Activated effector memory CD4-positive, alpha-beta T cell treated with Interleukin-2 at 50 U/mL for 16 hours (primary cell): Measurements from ENCODE around the gene SLC9A7.
"Not testable (repeated sequence)": the region's sequence is repeated elsewhere in the genome, so short reads cannot be mapped to it uniquely, and the experiment has no call there.

ENCODE experiments used
- DNase-seq: peaks from one replicate; pipeline ENCODE4 v3.0.0-alpha.2; 2020

Gene SLC9A7

DNA sequence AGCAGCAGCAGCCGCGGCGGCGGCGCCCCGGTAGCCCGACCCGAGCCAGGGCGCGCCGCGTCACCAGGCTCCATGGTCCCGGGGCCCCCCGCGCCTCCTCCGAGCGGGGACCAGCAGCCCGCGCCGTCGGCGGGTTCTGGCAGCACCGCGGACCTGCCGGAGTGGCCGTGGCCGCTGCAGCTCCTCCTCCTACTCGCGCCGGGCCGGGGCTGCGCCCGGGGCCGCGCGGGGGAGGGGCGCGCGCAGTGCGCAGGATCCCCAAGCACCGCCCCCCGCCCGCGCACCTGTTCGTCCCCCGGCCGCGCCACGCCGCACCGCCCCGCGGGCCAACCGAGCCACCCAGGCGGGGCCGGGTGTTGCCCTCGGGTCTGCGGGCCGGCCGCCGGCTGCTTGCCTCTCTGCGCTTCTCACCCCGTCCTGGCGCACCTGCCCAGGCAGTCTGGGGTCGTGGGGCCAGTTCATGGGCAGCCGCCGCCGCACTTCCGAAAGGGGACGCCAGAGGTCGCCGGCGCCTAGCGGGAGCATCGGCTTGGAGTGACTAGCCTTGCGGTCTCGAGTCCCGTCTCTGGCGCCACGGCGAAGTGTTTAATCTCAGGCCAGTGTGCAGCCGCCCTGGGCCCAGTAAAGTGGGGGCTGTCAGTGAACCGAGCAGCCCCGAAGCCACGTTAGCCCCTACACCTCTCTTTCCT, at the start of gene SLC9A7:
Gene SLC9A7, minus strand, starts transcription at position 163 of the 689 bp plus-strand sequence. Its CDS starts 89 bp downstream, at position 74.
- DNase-seq: peak; percentile 70

DNA sequence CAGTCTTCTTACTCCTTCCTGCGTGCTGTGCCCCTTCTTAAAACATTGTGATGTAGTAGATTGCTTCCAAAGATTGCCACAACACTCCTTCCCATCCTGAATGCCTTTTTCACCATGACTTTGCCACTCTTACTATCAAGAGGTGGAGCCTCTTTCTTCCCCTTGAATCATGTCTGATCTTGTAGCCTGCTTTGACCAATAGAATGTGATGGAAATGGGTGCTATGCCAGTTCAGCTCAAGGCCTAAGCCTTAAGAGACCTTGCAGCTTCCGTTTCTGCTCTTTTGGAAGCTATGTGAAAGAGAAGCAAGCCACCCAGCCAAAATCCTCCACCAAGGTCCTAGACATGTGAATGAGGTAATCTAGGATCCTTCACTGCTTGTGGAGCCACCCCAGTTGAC, 46.4 kb upstream of the SLC9A7 start:
- DNase-seq: no peak

DNA sequence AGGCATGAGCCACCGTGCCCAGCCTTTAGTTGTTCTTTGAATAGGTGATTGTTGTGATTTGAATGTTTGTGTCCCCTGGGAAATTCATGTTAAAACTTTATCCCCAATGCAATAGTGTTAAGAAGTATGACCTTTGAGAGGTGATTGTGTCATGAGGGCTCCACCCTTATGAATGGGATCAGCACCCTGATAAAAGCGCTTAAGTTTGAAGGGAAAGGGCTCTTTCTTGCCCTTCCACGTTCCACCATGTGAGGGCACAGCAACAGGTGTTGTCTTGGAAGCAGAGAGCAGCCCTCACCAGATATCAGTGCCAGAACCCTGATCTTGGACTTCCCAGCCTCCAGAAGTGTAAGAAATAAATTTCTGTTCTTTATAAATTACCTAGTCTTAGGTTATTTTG, 44.2 kb upstream of the SLC9A7 start:
- no peak for DNase-seq

DNA sequence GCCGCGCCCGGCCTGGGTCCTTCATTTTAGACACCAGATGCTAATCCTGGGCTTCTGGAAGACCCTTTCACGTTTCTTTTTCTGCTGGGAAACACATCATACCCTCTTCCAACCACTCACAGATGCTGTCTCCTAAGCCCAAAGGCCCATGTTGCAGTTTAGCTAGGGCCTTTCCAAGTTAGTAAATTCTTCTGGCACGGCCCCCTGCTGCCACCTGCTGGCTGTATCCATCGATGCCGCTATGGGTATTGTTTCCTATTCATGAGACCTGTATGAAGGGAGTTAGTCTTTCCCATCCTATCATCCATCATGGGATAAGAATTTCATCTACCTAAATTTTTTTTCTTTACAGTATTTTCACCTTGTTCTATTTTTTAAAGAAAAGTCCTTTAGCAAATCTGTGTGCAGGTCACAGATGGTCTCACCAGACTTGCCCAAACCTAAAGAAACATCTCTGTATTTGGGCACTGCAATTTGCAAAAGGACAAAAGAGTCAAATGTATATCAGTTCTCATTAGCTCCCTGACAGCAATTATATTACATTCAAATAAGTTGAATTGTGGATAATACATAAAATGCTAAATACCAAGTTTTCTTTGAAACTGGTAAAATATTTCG, 37.8 kb upstream of the SLC9A7 start:
- peak; percentile 51 for DNase-seq

DNA sequence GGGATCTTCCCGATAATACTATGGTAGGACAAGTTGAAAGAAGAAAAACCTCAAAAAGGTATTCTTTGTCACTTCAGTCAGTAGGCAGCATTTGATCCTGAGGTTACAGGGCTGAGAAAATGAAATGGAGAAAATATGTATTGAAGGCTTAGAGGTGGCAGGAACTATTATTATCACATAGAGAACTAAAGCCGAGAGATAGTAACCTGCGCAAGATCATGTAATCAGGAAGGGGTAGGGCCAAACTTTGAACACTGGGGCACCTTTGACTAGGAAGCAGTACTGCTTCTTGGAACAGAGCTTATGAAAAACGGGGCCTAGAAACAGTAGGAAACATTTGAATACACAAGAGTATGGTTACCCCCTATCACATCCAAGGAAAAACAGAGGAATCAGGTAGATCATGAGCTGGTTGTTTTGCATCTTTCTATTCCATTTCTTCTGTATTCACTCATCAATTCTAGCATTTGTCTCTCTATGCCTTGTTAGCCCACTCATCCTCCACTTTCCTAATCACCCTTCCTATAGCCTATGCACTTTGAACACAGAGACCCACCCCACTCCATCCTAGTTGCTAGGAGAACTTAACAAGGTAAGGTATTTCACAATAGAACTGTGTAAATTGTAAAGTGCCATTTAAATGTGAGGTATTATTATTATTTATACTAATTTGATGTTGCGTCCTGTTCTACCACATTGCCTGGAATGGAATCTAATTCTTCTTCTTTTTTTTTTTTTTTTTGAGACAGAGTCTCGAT, 34.6 kb upstream of the SLC9A7 start:
- no peak for DNase-seq

DNA sequence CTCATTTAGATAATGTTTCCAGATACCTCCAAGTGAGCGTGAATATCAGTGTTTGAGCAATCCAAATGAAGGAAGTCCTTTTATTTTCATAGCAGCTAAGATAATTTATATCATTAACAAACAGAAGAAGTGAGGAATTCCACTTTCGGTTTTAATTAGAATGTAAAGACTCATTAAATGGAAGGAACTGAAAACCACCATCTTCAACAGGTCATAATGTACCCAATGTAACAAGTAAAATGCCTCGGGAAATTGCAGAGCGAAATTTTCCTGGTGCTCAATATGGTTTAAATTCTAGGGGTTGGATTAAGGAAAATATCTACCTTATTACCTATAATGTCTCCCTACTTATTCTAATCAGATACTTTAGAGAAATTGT, 33.9 kb upstream of the SLC9A7 start:
- DNase-seq: no peak

DNA sequence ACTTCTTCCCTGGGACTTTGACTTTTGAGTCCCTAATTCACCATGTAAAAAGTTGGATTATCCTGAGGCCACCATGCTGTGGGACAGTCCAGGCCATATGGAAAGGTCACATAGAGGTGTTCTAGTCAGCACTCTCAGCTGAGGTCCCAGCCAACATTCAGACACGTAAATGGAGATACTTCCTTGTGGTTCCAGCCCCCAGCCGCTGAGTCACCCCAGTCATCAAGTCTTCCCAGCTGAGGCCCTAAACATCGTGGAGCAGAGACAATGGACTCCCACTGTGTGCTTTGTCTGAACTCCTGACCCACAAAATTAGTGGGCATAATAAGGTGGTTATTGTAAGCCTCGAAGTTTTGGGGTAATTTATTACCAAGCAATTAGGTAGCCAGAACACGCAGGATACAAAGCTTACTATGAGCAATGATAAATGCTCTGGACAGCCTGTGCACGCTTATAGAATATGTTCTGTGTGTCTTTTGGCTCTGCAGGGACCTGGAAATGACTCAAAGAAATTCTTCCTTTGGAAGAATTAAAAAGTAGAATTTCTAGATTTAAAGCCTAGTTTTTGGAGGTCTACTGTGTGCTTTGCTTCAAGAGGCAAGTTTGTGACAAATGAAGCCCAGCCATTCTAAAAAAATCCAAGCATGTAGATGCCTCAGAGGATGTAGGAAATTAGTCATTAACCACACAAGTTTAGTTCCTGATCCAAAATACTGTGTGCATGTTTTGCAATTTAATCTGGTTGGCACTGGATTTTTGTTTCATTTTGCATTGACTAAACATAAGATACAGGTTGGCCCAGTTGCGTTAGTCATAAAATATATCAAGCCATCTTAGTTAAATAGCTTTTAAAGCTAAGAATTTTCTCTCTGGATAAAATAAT, 33.2 kb upstream of the SLC9A7 start:
- DNase-seq: no peak

DNA sequence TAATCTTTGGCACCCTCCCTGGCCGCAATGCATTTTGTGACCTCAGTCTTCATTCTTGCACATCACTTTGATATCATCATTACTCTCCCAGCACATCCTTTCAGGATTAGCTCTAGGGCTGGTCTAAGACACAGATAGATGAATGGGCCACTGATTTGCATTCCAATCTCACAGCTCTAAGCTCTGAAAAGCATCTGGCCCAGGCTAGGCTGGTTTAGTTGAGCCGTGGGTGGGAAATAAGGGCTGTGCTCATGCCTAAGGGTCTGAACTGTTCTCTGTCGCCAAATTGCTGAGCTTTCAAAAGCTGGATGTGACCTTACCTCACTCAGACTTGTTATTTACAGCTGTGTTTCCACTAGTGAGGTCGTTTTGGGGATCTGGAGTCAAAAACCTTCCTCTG, 30.0 kb upstream of the SLC9A7 start:
- no peak for DNase-seq

DNA sequence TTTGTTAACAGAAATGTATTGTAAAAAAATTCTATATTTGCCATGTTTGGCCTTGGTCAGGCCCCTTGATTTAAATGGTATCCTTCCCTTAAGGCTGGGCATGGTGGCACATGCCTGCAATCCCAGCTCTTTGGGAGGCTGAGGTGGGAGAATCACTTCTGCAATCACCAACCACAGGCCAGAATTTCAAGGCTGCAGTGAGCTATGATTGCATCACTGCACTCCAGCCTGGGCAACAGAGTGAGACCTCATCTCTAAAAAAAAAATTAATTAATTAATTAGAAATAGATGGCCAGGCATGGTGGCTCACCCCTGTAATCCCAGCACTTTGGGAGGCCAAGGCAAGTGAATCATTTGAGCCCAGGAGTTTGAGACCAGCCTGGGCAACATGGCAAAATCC, 25.5 kb upstream of the SLC9A7 start:
- DNase-seq: not testable (repeated sequence)

DNA sequence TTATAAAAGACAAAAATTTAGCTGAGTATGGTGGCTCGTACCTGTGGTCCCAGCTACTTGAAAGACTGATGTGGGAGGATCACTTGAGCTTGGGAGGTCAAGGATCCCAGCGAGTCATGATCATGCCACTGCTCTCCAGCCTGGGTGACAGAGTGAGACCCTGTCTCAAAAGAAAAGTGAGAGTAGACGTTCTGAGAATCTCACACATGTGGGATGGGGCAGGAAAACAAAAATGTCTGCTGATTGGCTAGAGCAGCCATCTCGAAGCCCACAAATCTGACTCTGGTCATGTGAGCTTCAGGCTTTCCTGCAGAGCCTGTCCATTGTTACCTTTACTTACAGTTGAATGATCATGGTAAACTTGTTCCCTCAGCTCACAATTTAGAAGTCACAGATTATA, 23.1 kb upstream of the SLC9A7 start:
- no peak for DNase-seq

DNA sequence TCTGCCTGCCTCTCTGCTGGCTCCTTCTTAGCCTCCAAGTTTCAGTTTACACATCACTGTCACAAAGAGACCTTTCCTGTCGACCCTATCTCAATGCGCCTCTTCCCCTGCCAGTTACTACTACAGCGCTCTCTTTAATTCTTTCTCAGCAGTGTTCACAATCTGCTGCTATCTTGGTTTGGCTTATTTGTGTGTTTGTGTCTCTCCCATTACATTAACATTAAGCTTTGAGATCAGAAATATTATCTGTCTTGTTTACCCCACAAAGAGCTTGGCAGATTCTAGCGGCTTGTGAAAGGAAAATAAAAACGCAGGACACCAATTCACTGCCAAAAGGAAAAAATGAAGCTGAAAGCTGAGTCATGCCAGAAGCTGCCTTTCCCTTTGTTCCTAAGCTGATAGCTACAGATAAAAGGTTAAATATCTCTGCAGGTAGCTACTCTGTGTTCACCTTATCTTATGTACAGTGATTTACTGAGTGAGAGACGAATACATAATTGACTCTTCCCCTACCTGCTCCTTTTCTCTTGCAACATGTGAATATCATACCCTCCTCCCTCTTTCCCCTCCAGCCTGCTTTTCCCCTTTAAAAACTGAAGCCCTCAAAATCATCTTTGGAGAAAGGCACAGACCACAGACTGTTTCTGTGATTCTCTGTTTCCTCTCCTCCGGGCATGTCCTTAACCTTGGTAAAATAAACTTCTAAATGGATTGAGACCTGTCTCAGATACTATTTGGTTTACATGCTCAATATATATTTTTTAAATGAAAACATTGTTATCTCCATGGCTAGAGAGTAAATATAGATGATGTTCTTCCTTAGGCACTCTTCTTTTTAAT, 19.3 kb upstream of the SLC9A7 start:
- no peak for DNase-seq

DNA sequence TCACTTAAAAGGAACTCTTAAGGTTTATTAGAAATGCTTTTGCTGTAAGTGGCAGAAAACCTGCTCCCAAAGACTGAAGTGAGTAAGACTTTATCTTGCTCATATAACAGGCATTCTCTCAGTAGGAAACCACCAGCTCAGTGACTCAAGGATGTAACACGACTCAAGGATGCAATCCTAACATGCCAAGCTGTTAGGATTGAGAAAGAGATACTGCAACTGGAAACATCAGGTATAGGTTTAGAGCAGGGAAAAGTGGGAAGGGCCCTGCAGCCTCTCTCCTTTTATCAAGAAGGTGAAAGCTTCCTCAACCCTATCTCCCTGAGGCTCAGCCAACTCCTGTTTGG, 11.9 kb upstream of the SLC9A7 start:
- no peak for DNase-seq

DNA sequence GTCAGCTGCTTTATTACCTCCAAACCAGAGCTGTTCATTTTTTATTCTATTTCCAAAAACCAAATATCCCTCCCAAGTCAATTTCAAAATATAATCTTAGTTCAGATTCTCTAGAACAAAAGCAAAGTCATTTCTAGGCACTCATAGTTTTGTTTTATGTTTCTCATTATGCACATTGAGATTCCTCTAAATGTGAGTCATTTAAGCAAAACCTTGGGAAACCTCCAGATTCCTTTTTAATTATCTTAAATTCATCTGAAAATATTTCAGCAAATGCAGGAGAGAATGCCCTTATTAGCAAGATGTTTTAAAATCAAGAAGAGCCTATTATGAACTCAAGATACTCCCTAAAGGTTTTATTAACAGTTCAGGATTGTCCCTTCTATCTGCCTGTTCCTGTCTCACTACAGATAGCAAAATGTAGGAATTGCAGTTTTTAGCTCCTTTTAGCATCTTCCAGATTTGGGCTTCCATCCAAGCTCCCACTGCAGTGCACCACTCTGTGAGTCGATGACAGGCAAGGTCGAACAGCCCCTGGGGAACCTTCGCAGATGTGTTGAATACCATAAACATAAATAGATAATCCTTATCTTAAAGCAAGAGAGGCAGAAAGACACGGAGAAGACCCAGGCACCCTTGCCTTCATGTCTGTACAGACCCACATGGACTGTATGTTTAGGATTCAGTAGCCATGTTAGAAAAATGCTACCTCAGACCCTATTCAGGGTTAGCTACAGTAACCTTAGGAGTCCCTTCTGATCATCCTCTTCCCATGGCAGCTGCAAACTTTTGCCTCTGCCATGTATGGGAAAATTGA, 11.3 kb upstream of the SLC9A7 start:
- DNase-seq: no peak

DNA sequence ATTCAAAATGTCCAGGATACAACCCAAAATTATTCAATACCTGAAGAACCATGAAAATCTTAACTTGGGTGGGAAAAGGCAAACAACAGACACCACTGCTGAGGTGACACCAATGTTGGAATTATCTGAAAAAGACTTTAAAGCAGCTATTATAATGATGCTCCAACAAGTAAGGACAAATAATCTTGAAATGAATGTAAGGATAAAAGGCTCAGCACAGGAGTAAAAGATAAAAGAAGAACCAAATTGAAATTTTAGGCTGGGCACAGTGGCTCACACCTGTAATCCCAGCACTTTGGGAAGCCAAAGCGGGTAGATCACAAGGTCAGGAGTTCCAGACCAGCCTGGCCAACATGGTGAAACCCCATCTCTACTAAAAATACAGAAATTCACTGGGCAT, 4.0 kb upstream of the SLC9A7 start:
- DNase-seq: no peak

DNA sequence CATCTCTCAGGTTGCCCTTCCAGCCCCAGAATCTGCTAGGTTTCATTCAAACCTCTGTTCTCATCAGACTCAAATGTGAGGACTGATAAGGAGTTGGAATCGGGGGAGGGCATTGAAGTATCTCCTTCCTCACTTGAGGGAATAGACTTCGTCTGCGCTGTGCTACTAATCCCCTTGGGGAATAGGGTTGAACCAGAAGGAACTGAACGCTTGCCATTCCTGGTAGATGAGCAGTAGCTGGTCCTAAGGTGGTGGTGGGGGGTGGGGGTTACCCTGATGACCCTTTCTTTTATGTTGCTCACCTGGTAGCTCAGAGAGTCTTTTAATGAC, 692 bp upstream of the SLC9A7 start:
- DNase-seq: no peak

DNA sequence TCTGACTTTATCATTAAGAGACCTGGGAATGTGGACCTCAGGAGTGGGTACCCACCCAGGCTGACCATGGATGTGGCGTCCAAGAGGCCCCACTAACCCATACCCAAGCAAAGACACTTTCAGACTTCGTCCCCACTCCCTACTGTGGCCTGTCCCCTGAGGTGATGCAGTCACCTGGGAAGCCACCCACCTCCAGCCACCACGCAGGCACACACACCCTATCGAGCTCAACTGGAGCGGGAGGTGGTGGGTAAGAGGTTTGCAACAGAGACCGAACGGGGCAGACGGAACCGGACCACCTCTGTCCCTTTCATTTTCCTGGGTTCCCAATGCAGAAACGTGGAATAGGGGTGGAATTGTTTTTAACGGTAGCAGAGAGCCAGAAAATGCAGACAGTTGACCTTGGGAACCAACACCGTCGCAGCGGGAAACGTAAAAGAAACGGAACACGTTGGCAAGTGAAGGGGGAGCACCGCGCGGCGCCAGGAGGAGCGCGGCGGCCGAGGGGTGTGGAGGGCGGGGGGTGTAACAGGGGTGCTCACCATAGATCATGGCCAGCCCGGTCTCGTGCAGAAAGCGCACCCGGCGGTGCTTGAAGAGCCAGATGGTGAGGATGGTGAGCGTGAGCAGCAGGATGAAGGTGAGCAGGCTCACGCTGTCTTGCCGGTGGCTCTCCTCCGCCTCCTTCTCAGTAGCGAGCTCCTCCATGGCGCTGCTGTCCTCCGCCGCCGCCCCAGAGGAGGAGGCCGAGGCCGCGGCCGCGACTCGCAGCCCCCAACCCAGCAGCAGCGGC, 559 bp downstream of the SLC9A7 start:
- peak; percentile 5 for DNase-seq

DNA sequence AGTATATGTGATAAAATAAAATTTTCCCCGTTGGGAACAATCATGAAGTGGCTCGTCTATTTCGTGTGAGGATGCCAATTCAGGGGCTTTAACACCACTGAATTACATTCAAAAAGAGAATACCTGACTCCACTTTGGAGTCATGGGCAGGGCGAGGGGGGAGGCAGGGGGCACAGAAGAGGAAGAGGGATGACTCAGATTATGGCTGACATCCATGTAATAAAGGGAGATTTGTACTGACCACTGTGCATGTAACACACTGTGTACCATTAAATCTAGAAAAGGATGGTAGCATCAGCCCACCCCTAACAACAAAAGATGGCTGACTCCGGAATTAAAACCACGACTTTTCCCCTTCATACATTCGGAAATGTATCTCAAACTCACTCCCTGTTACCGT, 1.3 kb downstream of the SLC9A7 start:
- no peak for DNase-seq

DNA sequence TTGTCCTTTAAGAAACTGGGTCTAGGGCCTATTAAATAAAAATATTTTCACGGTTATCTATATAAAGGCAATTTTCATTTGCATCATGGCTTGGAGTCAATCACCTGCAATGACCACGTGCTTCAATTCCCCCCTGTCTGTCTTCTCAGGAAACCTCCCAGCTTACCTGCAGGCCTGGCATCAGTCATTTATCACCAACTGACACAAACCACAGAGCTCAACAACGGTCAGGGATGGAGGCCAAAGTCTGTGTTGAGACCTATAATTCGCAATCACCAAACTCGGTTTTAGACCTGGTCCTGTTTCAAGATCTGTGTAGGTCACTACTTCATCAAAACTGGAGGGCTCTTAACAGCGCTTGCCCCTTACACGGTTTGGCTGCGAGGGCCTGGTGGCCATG, 1.9 kb downstream of the SLC9A7 start:
- DNase-seq: no peak

DNA sequence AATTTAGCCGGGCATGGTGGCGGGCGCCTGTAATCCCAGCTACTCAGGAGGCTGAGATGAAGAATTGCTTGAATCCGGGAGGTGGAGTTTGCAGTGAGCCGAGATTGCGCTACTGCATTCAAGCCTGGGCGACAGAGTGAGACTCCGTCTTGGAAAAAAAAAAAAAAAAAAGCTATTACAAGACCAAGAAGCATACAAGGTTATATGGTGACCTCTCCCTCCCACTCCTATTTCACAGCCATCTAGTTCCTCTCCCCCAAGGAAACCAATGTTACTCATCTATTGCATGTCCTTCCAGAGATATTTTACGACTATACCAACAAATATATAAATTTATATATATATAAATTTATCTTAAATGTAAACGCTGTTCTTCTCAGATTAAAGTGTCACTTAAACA, 3.2 kb downstream of the SLC9A7 start:
- DNase-seq: no peak

DNA sequence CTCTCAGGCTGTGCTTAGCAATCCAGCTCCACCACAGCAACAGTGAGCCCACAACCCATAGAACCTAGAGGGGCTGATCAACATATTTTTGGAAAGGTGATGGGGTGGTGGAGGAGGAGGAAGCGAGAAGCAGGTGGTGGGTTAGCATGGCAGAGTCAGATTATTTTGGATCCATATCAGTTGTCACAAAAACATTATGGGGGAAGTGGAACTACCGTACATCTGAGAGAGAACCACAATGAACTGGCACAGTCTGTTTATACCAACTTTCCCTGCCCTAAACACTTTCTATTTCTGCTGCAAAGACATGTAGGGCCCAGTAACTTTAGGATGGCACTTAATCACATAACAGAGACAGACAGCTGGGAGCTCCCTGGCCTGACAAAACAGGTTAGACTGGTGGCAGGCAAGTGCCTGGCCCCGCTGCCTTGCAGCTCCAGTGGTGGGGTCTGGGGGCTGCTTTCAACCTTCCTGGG, 4.3 kb downstream of the SLC9A7 start:
- DNase-seq: no peak

DNA sequence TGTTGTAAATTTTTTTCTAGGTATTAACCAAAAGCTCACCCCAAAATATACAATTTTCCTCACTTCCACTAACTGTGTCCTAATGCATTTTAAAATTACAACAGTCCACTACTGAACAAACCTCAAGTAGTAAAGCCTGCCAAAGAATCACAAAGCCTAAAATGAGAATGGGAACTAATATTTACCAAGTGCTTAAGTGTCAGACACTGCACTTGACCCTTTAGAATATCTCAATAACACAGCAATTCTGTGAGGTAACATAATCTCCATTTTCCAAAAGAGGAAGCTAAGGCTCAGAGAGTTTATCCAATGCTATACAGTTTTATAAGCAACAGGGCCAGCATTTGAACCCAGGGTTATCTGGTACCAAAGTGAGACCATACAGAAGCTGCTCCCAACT, 4.9 kb downstream of the SLC9A7 start:
- no peak for DNase-seq
